ACC112 (cell line): ENCODE measurements around the gene RRN3.
"Not testable (repeated sequence)": the region's sequence is repeated elsewhere in the genome, so short reads cannot be mapped to it uniquely, and the experiment has no call there.

Source experiments
- H2AFZ ChIP-seq: fragments of 200-600 bp; sonication (generic); one replicate; pipeline ENCODE4 v1.6.0; 2017; ENCODE audit warnings: antibody characterized with exemption, low read length; ENCODE audit not compliant: unreplicated experiment
- H3K27ac ChIP-seq: fragments of 200-600 bp; sonication (generic); 2 replicates; pipeline ENCODE4 v1.5.1; 2014; ENCODE audit warnings: low read depth, mild to moderate bottlenecking, antibody characterized with exemption, low read length, moderate library complexity
- H3K27me3 ChIP-seq: fragments of 200-600 bp; sonication (generic); 2 replicates; pipeline ENCODE4 v1.6.1; 2014; ENCODE audit warnings: mild to moderate bottlenecking, antibody characterized with exemption, low read length, moderate library complexity, mixed read lengths; ENCODE audit not compliant: insufficient read depth
- H3K36me3 ChIP-seq: fragments of 200-600 bp; sonication (generic); 2 replicates; pipeline ENCODE4 v1.6.1; 2016; ENCODE audit warnings: mild to moderate bottlenecking, antibody characterized with exemption, low read length, moderate library complexity, mixed read lengths; ENCODE audit not compliant: insufficient read depth
- H3K4me1 ChIP-seq: fragments of 200-600 bp; sonication (generic); one replicate; pipeline ENCODE4 v1.6.1; 2016; ENCODE audit warnings: low read length, mixed read lengths; ENCODE audit not compliant: insufficient read depth, unreplicated experiment, control insufficient read depth
- H3K4me3 ChIP-seq: fragments of 200-600 bp; sonication (generic); 2 replicates; pipeline ENCODE4 v1.5.1; 2014; ENCODE audit warnings: mild to moderate bottlenecking, low read depth, low read length
- H3K79me2 ChIP-seq: fragments of 200-600 bp; sonication (generic); one replicate; pipeline ENCODE4 v1.6.0; 2016; ENCODE audit warnings: low read length; ENCODE audit not compliant: control insufficient read depth, unreplicated experiment, insufficient read depth

The RRN3 gene

GRCh38 chr16:15093955-15094827, at the start of gene RRN3:
Gene RRN3 (minus strand): TSS chr16:15094272. CDS start chr16:15094233, 39 bp downstream.
- Histone ChIP-seq H3K79me2 (peaks cover 18% of the 10 kb centered on the region), H3K4me3 (peak within 1 kb of the TSS; percentile 88), H3K27ac (peak within 1 kb of the TSS; percentile 74), H2AFZ (peak within 1 kb of the TSS; percentile 63)
- H3K36me3 ChIP-seq, H3K4me1 ChIP-seq, H3K27me3 ChIP-seq: not testable (repeated sequence)

- Histone ChIP-seq H3K27ac (peak overlapping the region; percentile 14; the same call in 1 of the 2 replicates), H3K79me2 (peaks cover 48% of the 10 kb centered on the region), H3K4me1 (peaks cover 19% of the 10 kb centered on the region)
- not testable (repeated sequence) for H3K36me3 ChIP-seq, H2AFZ ChIP-seq, H3K27me3 ChIP-seq, H3K4me3 ChIP-seq
These were observed 49.6 kb upstream of the RRN3 start for GRCh38 chr16:15143601-15144091.

GRCh38 chr16:15142891-15143600, 49.0 kb upstream of the RRN3 start:
- not testable (repeated sequence) for H3K27ac ChIP-seq, H2AFZ ChIP-seq, H3K36me3 ChIP-seq, H3K27me3 ChIP-seq, H3K4me3 ChIP-seq
- Histone ChIP-seq H3K4me1 (peaks cover 19% of the 10 kb centered on the region), H3K79me2 (peaks cover 48% of the 10 kb centered on the region)

GRCh38 chr16:15142107-15142890, 48.2 kb upstream of the RRN3 start:
- Histone ChIP-seq H3K79me2 (peaks cover 48% of the 10 kb centered on the region), H3K4me1 (peaks cover 19% of the 10 kb centered on the region)
- H2AFZ ChIP-seq, H3K4me3 ChIP-seq, H3K27ac ChIP-seq, H3K27me3 ChIP-seq, H3K36me3 ChIP-seq: not testable (repeated sequence)

GRCh38 chr16:15141586-15141985, 47.5 kb upstream of the RRN3 start:
- no peak overlapping the region for H3K27ac ChIP-seq

GRCh38 chr16:15140444-15141365, 46.6 kb upstream of the RRN3 start:
- not testable (repeated sequence) for H3K27ac ChIP-seq, H2AFZ ChIP-seq, H3K4me3 ChIP-seq, H3K27me3 ChIP-seq, H3K36me3 ChIP-seq
- H3K79me2 ChIP-seq = peaks cover 40% of the 10 kb centered on the region
- peaks cover 16% of the 10 kb centered on the region for H3K4me1 ChIP-seq

More at GRCh38 chr16:15141586-15141985, 47.5 kb upstream of the RRN3 start:
- H3K79me2 ChIP-seq = peaks cover 48% of the 10 kb centered on the region
- no peak overlapping the region for H2AFZ ChIP-seq
- no peaks in the 10 kb centered on the region for H3K36me3 ChIP-seq
- H3K27me3 ChIP-seq = no peaks in the 10 kb centered on the region
- peaks cover 16% of the 10 kb centered on the region for H3K4me1 ChIP-seq
- H3K4me3 ChIP-seq = no peak overlapping the region

GRCh38 chr16:15137514-15137913, 43.4 kb upstream of the RRN3 start:
- peaks cover 13% of the 10 kb centered on the region for H3K79me2 ChIP-seq
- not testable (repeated sequence) for H2AFZ ChIP-seq, H3K4me3 ChIP-seq, H3K4me1 ChIP-seq, H3K27ac ChIP-seq, H3K27me3 ChIP-seq, H3K36me3 ChIP-seq

GRCh38 chr16:15135483-15136360, 41.6 kb upstream of the RRN3 start:
- not testable (repeated sequence) for H3K27me3 ChIP-seq, H2AFZ ChIP-seq, H3K4me3 ChIP-seq, H3K4me1 ChIP-seq, H3K36me3 ChIP-seq, H3K79me2 ChIP-seq, H3K27ac ChIP-seq

- not testable (repeated sequence) for H3K4me1 ChIP-seq, H2AFZ ChIP-seq, H3K27me3 ChIP-seq, H3K4me3 ChIP-seq, H3K79me2 ChIP-seq, H3K36me3 ChIP-seq
- H3K27ac ChIP-seq = peak overlapping the region; percentile 34; the same call in 1 of the 2 replicates
These were observed 40.8 kb upstream of the RRN3 start for GRCh38 chr16:15134752-15135482.
